ENCODE measurements around the gene FBXL4.
A peak's percentile ranks its signal among the peaks of the same experiment; 100 is the strongest.

GRCh38 chr6:98845211-98846020, 102.3 kb downstream of the FBXL4 start:
- TF ChIP-seq POLR2AphosphoS5 (IDR thresholded peaks at IDR 0.05; ENCODE audit: low read length): no peak
- TF ChIP-seq EZH2 (IDR thresholded peaks at IDR 0.05; ENCODE audit: borderline replicate concordance, control insufficient read depth, low read depth, low read length): 0 out of 2 replicates have a peak, but pooled peaks have one; percentile 12
- no peak for TF ChIP-seq PML (IDR thresholded peaks at IDR 0.05; ENCODE audit: low read length)
- TF ChIP-seq RELB (IDR thresholded peaks at IDR 0.05; ENCODE audit: low read depth): no peak
- no peak for TF ChIP-seq EP300 (IDR thresholded peaks at IDR 0.05; ENCODE audit: borderline replicate concordance in 1 of 2, control insufficient read depth in 1 of 2, low read depth in 2 of 2, low read length in 2 of 2)
- TF ChIP-seq FOXM1 (IDR thresholded peaks at IDR 0.05; ENCODE audit: low read depth, low read length): no peak
- no peak for TF ChIP-seq CREM (IDR thresholded peaks at IDR 0.05; ENCODE audit: low read depth)
- TF ChIP-seq POLR2A (IDR thresholded peaks at IDR 0.05; ENCODE audit: low read depth, low read length): no peak
- TF ChIP-seq BCL3 (IDR thresholded peaks at IDR 0.05; ENCODE audit: borderline replicate concordance, insufficient read depth, low read depth, low read length, poor library complexity, severe bottlenecking): no peak
- TF ChIP-seq HDAC2 (IDR thresholded peaks at IDR 0.05): no peak
